K562 (cell line): Measurements from ENCODE around the gene MPRIP. TPM values are rescaled to one million over a fixed set of nuclear protein-coding genes. Genes with fewer than 3 reads are reported as not detected.
"Not testable (repeated sequence)": the region's sequence is repeated elsewhere in the genome, so short reads cannot be mapped to it uniquely, and the experiment has no call there.

Source experiments
- ATAC-seq: fragments of 200-7000 bp; cut with Tn5 transposase; 3 replicates; pipeline ENCODE4 v1.9.1; 2020; ENCODE audit warnings: moderate library complexity
- BruUV-seq: library from RNA; stranded (reverse); fragments of 400-500 nt; replicated peaks from 2 replicates; lab custom pipeline; 2021; lab: Mats Ljungman, UMichigan
- CTCF ChIA-PET: fragments of 300-600 bp; formaldehyde crosslinking; extraction: SDS; loops from one replicate; lab custom pipeline; 2021; ENCODE audit warnings: low intra/inter-chr PET ratio; lab: Yijun Ruan, JAX
- POLR2A ChIA-PET: fragments of 300-600, 350-650 bp; sonication (Branson Sonifier 250); formaldehyde crosslinking; extraction: SDS; loops from one replicate; lab custom pipeline; 2021; ENCODE audit warnings: antibody characterized with exemption, inconsistent platforms; lab: Yijun Ruan, JAX
- DNase-seq, 4 experiments: peaks; one replicate each; pipeline versions ENCODE4 v3.0.0 to v3.0.0-alpha.2; 2011 to 2018; ENCODE audit warnings: low spot score in 3 of 4, mixed read lengths in 3 of 4; ENCODE audit errors: extremely low read depth in 1 of 4
- FAIRE-seq: peaks from 2 replicates; lab custom pipeline; 2011; peaks lifted over from hg19 to GRCh38; lab: Jason Lieb, UNC
- H2AFZ ChIP-seq: 2 replicates; pipeline ENCODE4 v1.6.0; 2011; ENCODE audit warnings: low read depth, low read length, control low read depth, inconsistent platforms
- H3K27ac ChIP-seq: fragments of 200-600 bp; 3 replicates; pipeline ENCODE4 v1.8.0; 2011; ENCODE audit warnings: low read depth, mild to moderate bottlenecking, control low read depth, inconsistent platforms, low read length, moderate library complexity, mixed read lengths; ENCODE audit errors: extremely low read depth
- H3K27me3 ChIP-seq, 2 experiments: fragments of 300-600 bp in 1 of 2; 2 replicates in 1 of 2; 3 replicates in 1 of 2; pipeline versions ENCODE4 v1.6.0 to v1.8.0; 2011; ENCODE audit warnings: inconsistent platforms in 2 of 2, low read length in 2 of 2, mild to moderate bottlenecking in 1 of 2, mixed read lengths in 1 of 2, moderate library complexity in 1 of 2; ENCODE audit not compliant: control insufficient read depth in 2 of 2, insufficient read depth in 2 of 2
- H3K36me3 ChIP-seq: fragments of 300-600 bp; 3 replicates; pipeline ENCODE4 v1.8.0; 2011; ENCODE audit warnings: mild to moderate bottlenecking, low read length, inconsistent platforms; ENCODE audit not compliant: control insufficient read depth, insufficient read depth
- H3K4me1 ChIP-seq, 2 experiments: fragments of 200-600 bp in 1 of 2; replicated peaks in 1 of 2; 2 replicates in 1 of 2; 3 replicates in 1 of 2; pipeline versions ENCODE4 v1.5.1 to v1.8.0; 2011; ENCODE audit warnings: inconsistent platforms in 2 of 2, low read length in 2 of 2, mild to moderate bottlenecking in 1 of 2, mixed read lengths in 1 of 2, moderate library complexity in 1 of 2; ENCODE audit not compliant: control insufficient read depth in 2 of 2, insufficient read depth in 2 of 2
- H3K4me2 ChIP-seq: 2 replicates; pipeline ENCODE4 v1.6.1; 2011; ENCODE audit warnings: low read length, control low read depth, inconsistent platforms, mixed read lengths; ENCODE audit not compliant: insufficient read depth
- H3K4me3 ChIP-seq: fragments of 200-600 bp; sonication (generic), shearing (Covaris generic); 2 replicates; pipeline ENCODE4 v1.5.1; 2016; ENCODE audit warnings: control low read depth, inconsistent platforms
- H3K79me2 ChIP-seq: fragments of 200-600 bp; 3 replicates; pipeline ENCODE4 v1.8.0; 2011; ENCODE audit warnings: low read length, inconsistent platforms; ENCODE audit not compliant: control insufficient read depth, insufficient read depth
- H3K9ac ChIP-seq, 2 experiments: 2 replicates each; pipeline versions ENCODE4 v1.6.0 to v1.6.1; 2011; ENCODE audit warnings: low read depth in 2 of 2, low read length in 2 of 2, control low read depth in 1 of 2, inconsistent platforms in 1 of 2, mild to moderate bottlenecking in 1 of 2, mixed read lengths in 1 of 2; ENCODE audit not compliant: insufficient read depth in 1 of 2
- H3K9me1 ChIP-seq: one replicate; pipeline ENCODE4 v1.6.0; 2011; ENCODE audit warnings: inconsistent platforms, mild to moderate bottlenecking, low read length, moderate library complexity; ENCODE audit not compliant: control insufficient read depth, insufficient read depth
- H3K9me3 ChIP-seq: replicated peaks from 2 replicates; pipeline ENCODE4 v1.5.1; 2011; ENCODE audit warnings: low read depth, low read length, inconsistent platforms; ENCODE audit not compliant: control insufficient read depth, insufficient read depth
- H4K20me1 ChIP-seq: replicated peaks from 2 replicates; pipeline ENCODE4 v1.6.1; 2011; ENCODE audit warnings: low read length, inconsistent platforms, mixed read lengths; ENCODE audit not compliant: control insufficient read depth, insufficient read depth
- ZNF717 ChIP-seq: fragments of 250-450 bp; sonication (Bioruptor Pico); IDR thresholded peaks from 2 replicates; pipeline ENCODE4 v1.5.0; 2021
- WGBS: fragments of 100-300 bp; shearing (Covaris generic); methylation state at CpG from one replicate; pipeline ENCODE4 v1.1.6; 2016; ENCODE audit warnings: low coverage, mixed read lengths; ENCODE audit not compliant: insufficient coverage; ENCODE audit errors: missing lambda C conversion rate; 5-methylcytosine and 5-hydroxymethylcytosine counted together
- in situ Hi-C: fragments of 300-500 bp; cut with MboI; formaldehyde crosslinking; loops from 4 replicates; pipeline ENCODE4 v1.15.0; 2018; ENCODE audit warnings: inconsistent platforms, mixed read lengths
- intact Hi-C: fragments of 100-400 bp; cut with micrococcal nuclease; formaldehyde crosslinking; loops from 2 replicates; pipeline ENCODE4 v1.14.2; 2022
- polyA plus RNA-seq, 8 experiments: library from polyadenylated mRNA; depleted of rRNA in 4 of 8; stranded (reverse) in 5 of 8; unstranded in 3 of 8; fragments of >200 nt; fragmentation: Nextera tagmentation in 2 of 8; fragmentation: Illumina TruSeq in 1 of 8; extraction: Ambion mirVana in 2 of 8; extraction: Trizol in 1 of 8; gene quantifications; 2 replicates each; pipeline versions ENCODE4 v1.2.1 to v1.2.3, GENCODE V29; 2011 to 2014; ENCODE audit warnings: inconsistent platforms in 1 of 8, missing spikeins in 1 of 8
- total RNA-seq, 7 experiments: library from RNA; depleted of rRNA in 6 of 7; stranded (reverse); fragments of >200 nt in 6 of 7; fragmentation: Illumina TruSeq in 2 of 7; extraction: Trizol in 2 of 7; gene quantifications; 2 replicates each; pipeline versions ENCODE4 v1.2.1 to v1.2.3, GENCODE V29; 2011 to 2021; ENCODE audit warnings: low replicate concordance in 1 of 7

Gene MPRIP
- total and polyA plus RNA-seq, 9 of the 15 experiments (the other 6 are each of a cell fraction or from before 2014, with no cell fraction given), result 10.0 to 72.6 (median 30.1) TPM

- H3K9me3 ChIP-seq, CTCF ChIA-PET, H3K4me1 ChIP-seq, in situ Hi-C loops, H3K9ac ChIP-seq, H2AFZ ChIP-seq, H3K27ac ChIP-seq, FAIRE-seq, H3K27me3 ChIP-seq, H4K20me1 ChIP-seq, H3K79me2 ChIP-seq, H3K4me2 ChIP-seq, BruUV-seq, DNase-seq, H3K9me1 ChIP-seq, intact Hi-C loops, H3K36me3 ChIP-seq, ATAC-seq, H3K4me3 ChIP-seq: not testable (repeated sequence)
- POLR2A ChIA-PET, result interaction anchor here (0.9 kb wide), 1 partner anchor 30 kb away, joined by 3 read pairs; no protein-coding TSS in a partner anchor
- WGBS, result 4% methylated on average over 9 of the region's 9 CpGs
Observed at GRCh38 chr17:17014748-17015124, 27.5 kb upstream of the MPRIP start.

- in situ Hi-C loops (no loop called here), intact Hi-C loops (no loop called here)
- ChIA-PET POLR2A (interaction anchor here (0.7 kb wide), 1 partner anchor 292 kb away, joined by 3 read pairs; no protein-coding TSS in a partner anchor), CTCF (no interaction called here)
- Histone ChIP-seq H3K9me1 (no peaks in the 10 kb centered on the region), H3K27me3 (no peaks in the 10 kb centered on the region), H3K4me3 (no peak overlapping the region), H3K79me2 (no peaks in the 10 kb centered on the region), H3K4me2 (no peak overlapping the region), H3K36me3 (no peaks in the 10 kb centered on the region), H4K20me1 (no peaks in the 10 kb centered on the region), H3K4me1 (peaks cover 0 to 2% of the 10 kb centered on the region in 2 experiments; a peak in 1 of 5 replicates), H3K9ac (no peak overlapping the region), H3K27ac (no peak overlapping the region), H3K9me3 (no peaks in the 10 kb centered on the region), H2AFZ (no peak overlapping the region)
- FAIRE-seq (no peak), DNase-seq (no peak), ATAC-seq (no peak)
- WGBS, result 35% methylated on average over 4 of the region's 6 CpGs
- BruUV-seq, result no TSS peak
- TF ChIP-seq ZNF717 (CRISPR knock-in tag), result no peak
Observed at GRCh38 chr17:17015230-17015629, 27.0 kb upstream of the MPRIP start.
